HK-2 (cell line): ENCODE results near the gene C12orf76.
"Not testable (repeated sequence)": the region's sequence is repeated elsewhere in the genome, so short reads cannot be mapped to it uniquely, and the experiment has no call there.

Source experiments
- DNase-seq: peaks from one replicate; pipeline ENCODE4 v3.0.0-alpha.2; 2018; ENCODE audit not compliant: unreplicated experiment

C12orf76 gene

GRCh38 chr12:110065540-110065939, 17.2 kb upstream of the C12orf76 start:
- no peak for DNase-seq

DNA sequence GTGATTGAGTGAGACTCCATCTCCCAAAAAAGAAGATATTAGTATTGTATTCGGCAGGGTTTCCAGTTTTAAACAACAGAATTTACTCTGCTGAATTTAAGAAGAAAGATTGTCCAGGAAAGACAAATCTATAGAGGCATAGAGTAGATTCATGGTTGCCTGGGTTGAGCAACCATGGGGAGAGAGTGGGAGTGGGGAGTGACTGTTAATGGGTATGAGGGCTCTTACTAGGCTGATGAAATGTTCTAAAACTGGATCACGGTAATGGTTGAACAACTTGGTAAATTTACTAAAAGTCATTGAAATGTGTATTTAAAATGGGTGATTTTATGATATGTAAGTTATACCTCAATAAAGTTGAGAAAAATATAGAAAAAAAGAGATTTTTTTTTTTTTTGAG, 13.9 kb upstream of the C12orf76 start:
- no peak for DNase-seq

DNA sequence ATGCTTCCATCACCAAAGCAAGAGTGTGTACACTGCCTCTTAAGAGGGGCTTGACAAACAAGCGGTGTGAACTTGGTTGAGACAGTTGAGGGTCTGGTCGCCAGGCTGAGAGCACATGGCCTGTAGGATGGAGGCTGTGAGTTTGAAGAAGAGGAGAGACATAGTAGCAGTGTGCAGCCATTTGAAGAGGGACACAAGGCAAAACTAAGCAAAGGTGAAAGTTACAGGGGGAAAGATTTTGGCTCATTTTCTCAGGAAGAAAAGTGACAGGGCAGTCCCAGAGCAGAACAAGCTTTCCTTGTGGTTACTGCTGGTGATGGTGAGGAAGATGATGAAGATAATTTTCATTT, 11.3 kb upstream of the C12orf76 start:
- no peak for DNase-seq

DNA sequence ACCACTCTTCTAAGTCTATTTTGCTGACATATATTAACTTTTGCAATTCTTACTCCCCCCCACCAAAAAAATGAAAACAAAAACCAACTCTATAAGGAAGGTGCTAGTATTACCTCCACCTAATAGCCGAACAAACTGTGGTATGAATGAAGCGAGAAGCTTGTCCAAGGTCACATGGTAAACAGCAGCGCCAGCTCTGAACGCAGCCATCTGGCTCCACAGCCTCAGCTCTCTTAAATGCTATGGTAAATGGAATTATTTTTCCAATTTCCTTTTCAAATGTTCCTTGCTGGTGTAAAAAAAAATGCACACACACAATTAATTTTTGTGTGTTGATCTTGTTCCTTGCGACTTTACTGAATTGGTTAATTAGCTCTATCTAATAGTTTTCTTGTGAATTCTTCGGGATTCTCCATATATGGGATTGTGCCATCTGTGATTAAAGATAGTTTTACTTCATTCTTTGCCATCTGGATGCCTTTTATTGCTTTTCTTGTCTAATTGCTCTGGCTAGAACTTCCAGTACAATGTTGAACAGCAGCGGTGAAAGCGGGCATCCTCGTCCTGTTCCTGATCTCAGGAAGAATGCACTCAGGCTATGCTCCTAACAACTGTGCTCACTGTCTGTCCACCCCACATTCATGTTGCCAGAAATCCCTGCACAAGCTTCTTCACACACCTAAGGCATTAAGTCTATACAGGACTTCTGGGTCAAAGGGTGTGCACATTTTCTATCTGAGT, 10.7 kb upstream of the C12orf76 start:
- no peak for DNase-seq

DNA sequence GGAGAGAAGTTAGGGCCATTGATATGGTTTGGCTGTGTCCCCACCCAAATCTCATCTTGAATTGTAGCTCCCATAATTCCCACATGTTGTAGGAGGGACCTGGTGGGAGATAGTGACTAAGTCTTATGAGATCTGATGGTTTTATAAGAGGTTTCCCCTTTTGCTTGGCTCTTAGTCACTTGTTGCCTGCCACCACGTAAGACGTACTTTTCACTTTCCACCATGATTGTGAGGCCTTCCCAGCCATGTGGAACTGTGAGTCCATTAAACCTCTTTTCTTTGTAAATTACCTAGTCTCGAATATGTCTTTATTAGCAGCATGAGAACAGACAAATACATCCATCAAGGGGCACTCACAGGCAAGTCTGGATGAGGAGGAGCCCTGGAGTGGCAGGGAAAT, 8.3 kb upstream of the C12orf76 start:
- not testable (repeated sequence) for DNase-seq

DNA sequence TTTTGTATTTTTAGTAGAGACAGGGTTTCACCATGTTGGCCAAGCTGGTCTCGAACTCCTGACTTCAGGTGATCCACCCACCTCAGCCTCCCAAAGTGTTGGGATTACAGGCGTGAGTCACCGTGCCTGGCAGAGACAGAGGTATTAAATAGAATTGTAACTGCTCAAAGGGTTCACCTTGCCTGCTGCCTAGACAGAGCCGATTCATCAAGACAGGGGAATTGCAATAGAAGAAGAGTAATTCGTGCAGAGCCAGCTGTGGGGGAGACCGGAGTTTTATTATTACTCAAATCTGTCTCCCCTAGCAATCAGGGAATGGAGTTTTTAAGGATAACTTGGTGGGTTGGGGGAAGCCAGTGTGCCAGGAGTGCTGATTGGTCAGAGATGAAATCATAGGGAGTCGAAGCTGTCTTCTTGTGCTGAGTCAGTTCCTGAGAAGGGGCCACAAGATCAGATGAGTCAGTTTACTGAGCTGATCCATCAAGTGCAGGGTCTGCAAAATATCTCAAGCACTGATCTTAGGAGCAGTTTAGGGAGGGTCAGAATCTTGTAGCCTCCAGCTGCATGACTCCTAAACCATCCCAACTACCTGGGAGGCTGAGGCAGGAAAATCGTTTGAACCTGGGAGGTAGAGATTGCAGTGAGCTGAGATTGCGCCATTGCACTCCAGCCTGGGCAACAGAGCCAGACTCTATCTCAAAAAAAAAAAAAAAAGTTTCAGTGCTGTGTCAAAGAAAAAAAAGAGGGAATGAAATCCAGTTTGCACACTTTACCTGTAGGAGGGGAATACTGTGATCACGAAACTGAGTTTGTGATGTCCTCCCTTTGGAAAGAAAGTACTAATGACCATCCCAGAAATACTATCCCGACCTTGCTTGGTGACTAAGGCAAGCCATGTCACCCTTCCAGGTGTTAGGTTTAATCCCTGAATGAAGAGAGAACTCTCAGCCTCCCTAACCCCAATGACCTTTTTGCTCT, 7.3 kb upstream of the C12orf76 start:
- DNase-seq: peak; percentile 71

DNA sequence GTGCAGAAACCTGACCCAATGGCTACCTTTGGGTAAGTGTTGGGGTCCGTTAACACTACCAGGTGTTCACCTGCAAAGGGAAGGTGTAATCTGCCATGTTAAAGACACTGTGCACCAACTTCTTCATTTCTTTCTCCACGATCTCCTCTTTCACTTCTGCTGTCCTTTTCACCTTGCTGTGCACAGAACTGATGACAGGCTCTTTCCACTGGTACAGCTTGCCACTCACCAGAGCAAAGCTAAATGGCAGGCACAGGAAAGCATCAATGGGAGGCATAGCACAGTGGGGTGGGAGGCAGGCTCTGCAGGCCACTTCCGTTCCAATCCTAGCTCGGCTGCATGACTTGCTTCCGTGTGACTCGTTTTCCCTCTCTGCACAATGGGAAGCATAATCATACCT, 2.6 kb upstream of the C12orf76 start:
- DNase-seq: no peak

DNA sequence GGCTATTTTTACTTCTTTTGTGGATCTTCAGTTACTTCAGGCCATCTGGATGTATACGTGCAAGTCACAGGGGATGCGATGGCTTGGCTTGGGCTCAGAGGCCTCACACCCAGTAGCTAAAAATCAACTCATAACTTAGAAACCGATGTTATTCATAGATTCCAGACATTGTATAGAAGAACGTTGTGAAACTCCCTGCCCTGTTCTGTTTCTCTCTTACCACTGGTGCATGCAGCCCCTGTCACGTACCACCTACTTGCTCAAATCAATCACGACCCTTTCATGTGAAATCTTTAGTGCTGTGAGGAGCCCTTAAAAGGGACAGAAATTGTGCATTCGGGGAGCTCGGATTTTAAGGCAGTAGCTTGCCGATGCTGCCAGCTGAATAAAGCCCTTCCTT, 1.3 kb upstream of the C12orf76 start:
- not testable (repeated sequence) for DNase-seq

DNA sequence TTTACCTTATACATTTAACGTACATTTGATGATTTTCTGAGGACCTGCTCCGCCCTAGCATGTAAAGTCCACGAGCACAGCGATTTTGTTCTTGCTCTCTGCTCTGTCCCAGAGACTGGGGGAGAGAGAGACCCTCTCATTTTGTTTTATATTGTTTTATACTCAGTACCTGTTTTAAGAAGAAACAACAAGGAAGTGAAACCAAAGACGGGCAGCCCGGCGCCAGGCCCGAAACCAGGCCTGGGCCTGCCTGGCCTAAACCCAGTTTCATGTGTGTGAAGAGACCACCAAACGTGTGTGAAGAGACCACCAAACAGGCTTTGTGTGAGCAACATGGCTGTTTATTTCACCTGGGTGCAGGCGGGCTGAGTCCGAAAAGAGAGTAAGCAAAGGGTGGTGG, 712 bp upstream of the C12orf76 start:
- not testable (repeated sequence) for DNase-seq

DNA sequence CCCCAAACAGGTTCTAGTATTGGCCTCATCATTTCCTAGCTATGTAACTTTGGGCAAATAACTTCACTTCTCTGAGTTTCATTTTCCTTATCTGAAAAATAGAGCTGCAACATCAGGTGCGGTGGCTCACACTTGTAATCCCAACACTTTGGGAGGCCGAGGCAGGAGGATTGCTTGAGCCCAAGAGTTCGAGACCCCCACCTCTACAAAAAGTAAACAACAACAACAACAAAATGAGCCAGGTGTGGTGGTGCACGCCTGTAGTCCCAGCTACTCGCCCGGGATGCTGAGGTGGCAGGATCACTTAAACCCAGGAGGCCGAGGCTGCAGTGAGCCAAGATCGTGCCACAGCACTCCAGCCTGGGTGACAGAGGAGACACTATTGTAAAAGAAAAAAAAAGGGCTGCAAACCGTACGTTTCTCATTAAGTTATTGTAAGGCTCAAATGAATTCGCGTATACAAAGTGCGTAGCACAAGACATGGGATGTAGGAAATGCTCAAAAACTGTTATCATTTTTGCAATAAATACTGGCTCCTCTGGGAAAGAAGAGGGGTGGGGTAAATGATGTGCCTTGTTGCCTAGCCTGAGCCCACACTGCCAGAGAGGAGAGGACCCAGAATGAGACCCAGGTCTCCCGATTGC, 903 bp downstream of the C12orf76 start:
- no peak for DNase-seq

DNA sequence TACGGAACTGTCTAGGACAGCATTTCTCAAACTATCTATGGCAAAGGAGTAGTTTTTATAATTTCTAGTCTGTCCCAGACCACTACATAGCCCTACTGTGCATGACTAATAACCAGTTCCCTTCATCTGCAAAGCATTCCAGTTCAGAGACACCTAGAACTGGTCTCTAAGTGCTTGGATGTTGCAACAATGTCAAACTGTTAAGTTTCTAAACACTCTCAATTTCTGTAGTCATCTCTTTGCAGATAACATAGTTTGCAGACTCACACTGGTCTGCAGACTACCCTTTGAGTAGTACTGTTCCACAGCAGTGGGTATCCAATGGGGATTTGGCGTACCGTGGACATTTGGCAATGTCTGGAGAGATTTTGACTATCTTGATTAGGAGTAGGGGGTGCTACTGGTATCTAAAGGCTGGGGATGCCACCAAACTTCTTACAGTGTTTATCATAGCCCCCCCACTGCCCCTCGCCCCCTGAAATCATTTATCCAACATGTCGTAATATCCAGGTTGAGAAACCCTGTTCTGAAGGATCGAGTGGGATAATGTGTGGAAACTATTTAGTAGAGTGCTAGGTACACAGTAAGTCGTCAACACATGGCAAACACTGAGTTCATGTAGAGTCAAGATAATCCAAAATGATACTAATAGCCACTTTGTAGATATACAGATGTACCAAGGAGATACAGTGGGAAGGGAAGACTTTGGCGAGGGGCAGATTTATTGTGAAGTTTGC, 1.7 kb downstream of the C12orf76 start:
- no peak for DNase-seq

GRCh38 chr12:110042264-110042663, 6.1 kb downstream of the C12orf76 start:
- DNase-seq: no peak

DNA sequence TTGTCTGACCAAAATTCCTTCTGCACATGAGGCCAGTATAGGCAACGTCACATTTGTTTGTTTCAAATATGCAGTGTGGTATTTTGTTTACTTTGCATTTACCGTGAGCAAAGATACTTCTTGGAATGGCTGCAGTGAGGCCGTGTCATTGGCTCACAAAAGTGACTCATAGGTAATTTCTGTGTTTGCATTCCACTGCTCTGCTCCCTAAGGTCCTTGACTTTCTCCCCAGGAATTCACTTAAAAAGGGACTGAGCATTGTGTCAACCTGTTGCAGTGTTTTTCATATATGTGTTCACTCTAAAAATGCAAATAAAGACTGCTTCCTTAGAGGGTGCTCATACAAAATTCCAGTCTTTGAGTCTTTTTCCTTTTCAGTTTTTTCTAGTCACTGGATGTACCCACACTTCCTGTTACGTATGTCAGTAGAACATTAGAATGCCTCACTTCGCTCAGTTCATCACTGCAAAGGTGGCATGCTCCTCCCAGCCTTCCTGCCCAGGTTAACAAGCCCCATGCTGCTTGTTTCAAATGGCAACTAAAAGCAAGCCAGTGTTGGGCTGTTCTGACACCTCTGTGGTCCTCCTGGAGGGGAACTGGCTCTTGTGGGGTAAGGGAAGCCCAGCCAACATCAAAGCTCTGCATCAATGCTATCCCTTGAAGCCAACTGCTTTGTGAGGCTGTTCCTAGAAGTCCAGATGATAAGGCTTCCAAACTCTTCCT, 9.1 kb downstream of the C12orf76 start:
- DNase-seq: peak; percentile 41

DNA sequence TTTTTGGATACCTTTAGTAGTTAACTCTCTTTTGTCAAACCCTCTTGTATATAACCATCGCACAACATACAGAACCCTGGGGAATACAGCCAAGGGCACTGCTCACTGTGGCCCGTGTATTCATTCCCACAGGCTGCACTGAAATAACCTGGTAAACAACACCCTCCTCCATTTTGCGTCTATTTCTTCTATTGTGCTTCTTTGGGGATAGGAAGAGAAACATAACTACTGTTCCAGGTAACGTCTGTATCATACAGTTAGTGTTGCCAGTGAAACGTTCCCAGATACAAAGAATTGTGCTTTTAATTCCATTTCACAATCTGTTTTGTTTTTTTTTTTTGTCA, 9.6 kb downstream of the C12orf76 start:
- DNase-seq: no peak

DNA sequence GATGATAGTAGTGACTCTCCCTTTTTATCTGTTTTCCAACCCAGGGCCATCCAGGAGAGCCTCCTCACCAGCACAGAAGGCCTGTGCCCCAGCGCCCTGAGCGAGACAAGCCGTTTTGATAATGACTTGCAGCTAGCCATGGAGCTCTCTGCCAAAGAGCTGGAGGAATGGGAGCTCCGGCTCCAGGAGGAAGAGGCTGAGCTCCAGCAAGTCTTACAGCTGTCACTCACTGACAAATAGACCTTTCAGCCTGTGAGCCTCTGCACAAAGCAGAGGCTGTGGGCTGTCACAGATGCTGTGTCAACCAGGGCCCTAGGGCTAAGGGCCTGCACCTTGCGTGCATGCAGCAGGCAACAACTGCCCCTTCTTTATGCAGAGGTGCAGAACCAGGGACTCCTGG, 11.0 kb downstream of the C12orf76 start:
- no peak for DNase-seq

- no peak for DNase-seq
Observed at GRCh38 chr12:110035534-110036104, 12.7 kb downstream of the C12orf76 start.

DNA sequence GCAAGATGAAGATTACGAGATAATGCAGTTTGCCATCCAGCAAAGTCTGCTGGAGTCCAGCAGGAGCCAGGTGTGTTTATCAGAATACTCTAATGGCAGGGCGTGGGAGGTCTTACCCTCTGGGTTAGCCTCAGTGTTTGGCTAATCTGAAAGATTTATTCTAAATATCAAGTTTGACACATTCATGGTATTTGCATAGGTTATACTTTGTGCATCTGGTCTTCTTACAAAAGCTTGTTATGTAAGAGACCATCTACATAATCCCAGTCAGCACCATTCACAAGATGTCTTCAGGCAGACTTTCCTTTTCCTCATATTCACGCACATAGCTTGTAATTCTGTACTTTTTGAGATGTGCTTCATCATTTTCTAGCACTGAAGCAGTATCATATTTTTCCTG, 14.4 kb downstream of the C12orf76 start:
- DNase-seq: no peak

DNA sequence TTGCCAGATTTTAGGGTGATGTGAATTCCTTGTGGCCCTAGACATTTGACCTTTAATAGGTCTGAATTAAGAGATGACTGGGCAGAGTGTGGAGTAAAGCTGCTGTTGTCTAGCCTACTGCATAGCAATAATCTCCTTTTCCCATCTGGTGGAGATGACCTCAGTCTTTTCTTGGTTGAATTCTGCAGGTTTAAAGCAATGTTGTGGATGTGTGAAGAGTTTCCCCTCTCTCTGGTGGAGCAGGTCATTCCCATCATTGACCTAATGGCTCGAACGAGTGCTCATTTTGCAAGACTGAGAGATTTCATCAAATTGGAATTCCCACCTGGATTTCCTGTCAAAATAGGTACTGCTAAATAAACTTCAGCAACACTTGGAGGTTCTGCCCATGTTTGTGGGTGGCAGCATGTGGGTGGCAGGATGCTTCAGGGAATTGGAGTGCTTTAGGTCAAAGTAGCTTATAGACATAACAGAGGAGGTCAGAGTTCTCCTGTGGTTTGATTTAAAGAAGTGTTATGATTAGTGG, 19.0 kb downstream of the C12orf76 start:
- DNase-seq: no peak

GRCh38 chr12:110028323-110028722, 20.0 kb downstream of the C12orf76 start:
- no peak for DNase-seq

DNA sequence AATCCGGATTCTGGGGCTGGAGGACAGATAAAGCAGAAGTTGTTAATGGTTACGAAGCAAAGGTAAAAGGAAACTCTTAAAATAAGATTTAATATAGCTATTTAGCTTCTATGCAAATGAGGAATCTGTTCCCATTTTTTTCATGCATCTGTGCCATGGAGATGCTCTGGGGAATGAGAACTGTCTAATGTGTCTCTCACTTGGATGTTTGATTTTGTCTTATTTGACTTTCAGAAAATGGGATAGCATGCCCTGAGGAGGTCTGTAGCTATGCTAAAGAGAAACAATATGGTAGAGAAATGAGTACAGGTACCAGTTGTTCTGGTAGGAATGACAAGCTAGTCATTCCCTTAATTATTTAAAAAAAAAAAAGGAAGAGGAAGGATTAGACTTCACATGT, 24.3 kb downstream of the C12orf76 start:
- DNase-seq: no peak
